SK-N-SH treated with all-trans-retinoic acid at 6 μM for 48 hours (cell line): ENCODE measurements around the gene TMX4.

Experiments used
- ISL1 ChIP-seq: fragments of 250-450 bp; sonication (Bioruptor Pico); IDR thresholded peaks from 2 replicates; pipeline ENCODE4 v2.1.2; 2022; ENCODE audit warnings: mild to moderate bottlenecking, moderate library complexity
- PPARA ChIP-seq: fragments of 250-450 bp; sonication (Bioruptor Pico); IDR thresholded peaks from 2 replicates; pipeline ENCODE4 v1.5.0; 2020; ENCODE audit warnings: mild to moderate bottlenecking, borderline replicate concordance
- ZNF8 ChIP-seq: fragments of 450-650 bp; formaldehyde crosslinking; IDR thresholded peaks from 2 replicates; pipeline ENCODE4 v1.5.0; 2020; ENCODE audit warnings: mild to moderate bottlenecking, moderate library complexity

- TF ChIP-seq PPARA (CRISPR knock-in tag) (no peak), ISL1 (CRISPR knock-in tag) (no peak), ZNF8 (CRISPR knock-in tag) (no peak)
These were observed 12.1 kb downstream of the TMX4 start for GRCh38 chr20:8007490-8007889.
